Breast epithelium (tissue), 3 donors: Measurements from ENCODE around the gene GNAZ.

Experiments used
- CTCF ChIP-seq, 3 donors: fragments of 450-650 bp; IDR thresholded peaks; one replicate each; pipeline ENCODE4 v1.5.1; 2016 to 2017; ENCODE audit warnings: antibody characterized with exemption in 3 of 3, mild to moderate bottlenecking in 3 of 3, moderate library complexity in 3 of 3
- POLR2A ChIP-seq: fragments of 450-650 bp; IDR thresholded peaks from one replicate; pipeline ENCODE4 v1.6.1; 2016; ENCODE audit warnings: antibody characterized with exemption, mild to moderate bottlenecking, moderate library complexity
- POLR2AphosphoS5 ChIP-seq, 3 donors: sonication (generic); formaldehyde crosslinking; IDR thresholded peaks; one replicate each; pipeline ENCODE4 v1.6.1; 2017; ENCODE audit warnings: antibody characterized with exemption in 3 of 3

DNA sequence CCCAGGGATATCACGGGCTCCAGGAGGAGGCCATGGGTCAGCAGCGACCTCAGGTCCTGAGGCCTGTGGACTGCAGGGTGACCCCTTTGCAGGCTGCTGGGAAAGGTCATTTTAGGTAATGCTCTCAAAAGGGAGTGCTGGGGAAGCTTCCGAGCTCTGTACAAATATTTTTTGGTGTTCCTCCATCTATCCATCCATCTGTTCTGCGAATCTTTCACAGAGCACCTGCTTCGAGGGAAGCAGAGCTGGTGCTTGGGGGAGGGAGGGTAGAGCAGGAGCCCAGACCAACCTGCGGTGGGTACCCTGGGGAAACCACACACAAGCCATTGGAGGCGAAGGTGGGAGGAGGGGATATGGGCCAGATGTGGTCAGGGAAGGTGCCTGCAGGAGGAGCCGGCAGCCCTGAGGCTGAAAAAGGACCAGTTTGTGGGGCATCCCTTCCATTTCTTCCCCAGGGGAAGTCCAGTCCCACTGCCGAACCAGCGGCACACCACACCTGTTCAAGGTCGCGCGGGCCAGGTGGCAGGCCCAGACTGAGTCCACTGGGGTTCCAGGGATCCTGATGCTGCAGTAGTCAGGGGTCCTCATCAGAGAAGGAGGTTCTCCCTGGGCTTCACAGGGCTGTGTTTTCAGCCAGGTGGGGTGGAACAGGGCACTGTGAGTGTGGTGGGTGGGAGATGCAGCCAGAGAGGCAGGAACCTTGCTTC, 13.1 kb downstream of the GNAZ start:
- no peak for TF ChIP-seq CTCF (IDR thresholded peaks at IDR 0.05)
- no peak for TF ChIP-seq POLR2A
- TF ChIP-seq POLR2AphosphoS5 (IDR thresholded peaks at IDR 0.05) = no peak
